GM19468 (cell line): ENCODE results near the gene ABHD12.
"Not testable (repeated sequence)": the region's sequence is repeated elsewhere in the genome, so short reads cannot be mapped to it uniquely, and the experiment has no call there.

Source experiments
- ATAC-seq: cut with Tn5 transposase; IDR thresholded peaks from one replicate; pipeline ENCODE4 v1.9.1; 2021; ENCODE audit warnings: mild to moderate bottlenecking, moderate library complexity, moderate number of reproducible peaks; ENCODE audit not compliant: unreplicated experiment; ENCODE audit errors: extremely low read depth

The ABHD12 gene

GRCh38 chr20:25271486-25272222 lies 119.0 kb downstream of the ABHD12 start:
- ATAC-seq, result no peak

DNA sequence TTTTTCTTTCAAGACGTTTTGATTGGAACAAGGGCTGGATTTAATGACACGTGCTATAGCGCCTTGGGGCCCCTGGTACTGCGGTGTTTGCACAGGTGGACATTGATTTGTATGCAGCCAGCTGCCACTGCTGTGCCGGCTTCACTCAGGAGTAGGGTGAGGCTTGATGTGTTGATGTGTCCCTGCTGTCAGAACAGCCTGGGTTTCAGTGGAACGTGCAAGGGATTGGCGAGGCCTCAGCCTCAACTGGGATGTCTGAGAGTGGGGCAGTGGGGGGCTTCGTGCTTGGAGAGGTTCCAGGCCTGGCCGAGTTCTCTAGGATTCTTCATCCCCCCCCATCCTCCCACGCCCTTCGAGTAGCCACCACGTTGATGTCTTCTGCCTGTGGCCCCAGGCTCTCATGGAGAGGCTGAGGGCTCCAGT lies 119.8 kb downstream of the ABHD12 start:
- ATAC-seq, result no peak

- no peak for ATAC-seq
Measured at GRCh38 chr20:25269833-25270170, 120.8 kb downstream of the ABHD12 start.

- no peak for ATAC-seq
Measured at GRCh38 chr20:25269057-25269832, 121.4 kb downstream of the ABHD12 start.

- not testable (repeated sequence) for ATAC-seq
Measured at GRCh38 chr20:25260770-25261437, 129.7 kb downstream of the ABHD12 start.

GRCh38 chr20:25259788-25260254 lies 130.8 kb downstream of the ABHD12 start:
- ATAC-seq, result no peak

DNA sequence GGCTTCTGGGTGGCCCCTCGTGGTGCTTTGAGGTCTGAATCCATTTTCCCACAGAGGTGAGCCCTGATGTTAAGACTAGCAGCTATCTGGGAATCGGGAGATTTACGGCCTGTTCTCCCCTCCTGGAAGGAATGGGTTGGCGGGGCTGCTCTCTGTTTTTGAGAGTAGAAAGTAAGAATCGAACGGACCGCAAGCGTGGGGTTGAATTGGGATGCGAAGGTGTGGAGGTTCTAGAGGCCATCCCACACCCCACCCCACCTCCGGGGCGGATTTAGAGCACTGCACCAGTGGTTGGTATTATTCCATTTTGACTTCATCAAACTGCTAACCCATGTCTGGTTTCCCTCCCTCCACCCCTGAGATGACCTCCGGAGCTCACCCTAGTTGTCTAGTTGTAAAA lies 131.3 kb downstream of the ABHD12 start:
- no peak for ATAC-seq

DNA sequence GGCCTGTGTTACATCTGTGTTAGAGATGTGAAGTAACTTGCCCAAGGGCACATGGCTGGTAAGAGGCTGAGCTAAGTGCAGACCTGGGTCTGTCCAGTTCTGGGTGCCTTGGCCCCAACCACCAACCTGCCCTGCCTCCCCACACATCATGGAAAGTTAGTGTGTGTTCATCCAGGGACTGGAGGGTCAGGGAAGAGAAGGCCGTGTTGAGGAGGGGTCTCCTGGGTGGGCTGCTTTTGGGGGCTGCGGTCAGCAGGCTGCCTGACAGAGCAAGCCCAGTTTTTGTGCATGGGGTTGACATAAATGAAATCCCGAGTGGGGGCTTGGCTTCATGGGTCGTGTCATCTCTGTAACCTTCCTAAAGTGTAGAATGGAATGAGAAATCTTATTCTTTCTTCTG lies 131.8 kb downstream of the ABHD12 start:
- ATAC-seq, result no peak

- no peak for ATAC-seq
Measured at GRCh38 chr20:25258476-25258805, 132.2 kb downstream of the ABHD12 start.

DNA sequence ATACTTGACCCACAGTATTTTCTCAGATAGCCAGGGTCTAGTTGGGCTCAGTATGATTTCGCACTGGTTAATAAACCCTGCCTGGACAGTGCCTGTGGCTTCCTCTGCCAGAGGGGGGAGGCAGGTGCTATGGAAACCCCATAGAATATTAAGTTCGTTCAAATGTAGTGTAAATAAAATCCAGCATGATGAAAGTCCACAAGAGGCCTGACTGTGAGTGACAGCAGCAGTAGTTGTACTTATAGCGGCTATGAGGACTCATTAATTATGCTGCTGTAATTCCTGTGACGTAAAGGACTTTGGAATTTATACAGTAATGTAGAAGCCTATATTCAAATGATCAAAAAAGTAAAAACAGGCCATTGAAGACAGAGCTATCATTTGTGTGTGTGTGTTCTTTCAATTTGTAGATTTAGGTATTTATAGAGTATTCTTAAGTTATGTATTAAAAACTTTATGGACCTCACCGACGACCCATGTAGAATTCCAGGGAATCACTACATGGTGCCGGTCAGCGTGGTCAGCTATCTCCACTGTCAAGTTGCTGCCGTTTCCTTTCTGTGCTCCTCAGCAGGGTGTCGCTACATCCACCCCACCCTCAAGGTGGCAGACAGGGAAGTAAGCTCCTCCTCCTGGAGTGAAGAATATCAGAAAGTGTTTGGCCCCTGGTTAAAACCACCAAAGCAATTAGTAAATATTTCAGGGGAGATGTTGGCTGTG lies 132.7 kb downstream of the ABHD12 start:
- no peak for ATAC-seq

DNA sequence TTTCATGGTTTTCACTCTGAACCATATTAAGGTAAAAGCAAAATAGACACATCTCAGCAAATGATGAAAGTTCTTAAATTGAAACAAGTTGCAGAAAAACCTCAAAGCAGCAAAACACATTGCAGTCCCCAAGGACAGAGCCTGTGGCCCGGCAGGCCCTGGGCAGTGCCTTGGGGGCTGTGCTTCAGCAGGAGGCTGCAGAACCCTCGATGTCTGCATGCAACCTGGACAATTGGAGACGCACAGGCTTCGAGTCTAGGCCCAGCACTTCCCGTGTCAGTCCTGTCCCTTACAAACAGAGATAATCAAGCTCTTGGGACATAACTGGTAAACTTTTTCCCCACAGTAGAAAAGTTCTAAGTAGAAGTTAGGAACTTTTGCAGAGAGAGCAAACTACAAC lies 133.5 kb downstream of the ABHD12 start:
- no peak for ATAC-seq

- no peak for ATAC-seq
Measured at GRCh38 chr20:25256226-25256859, 134.3 kb downstream of the ABHD12 start.

GRCh38 chr20:25254986-25255680 lies 135.5 kb downstream of the ABHD12 start:
- no peak for ATAC-seq

DNA sequence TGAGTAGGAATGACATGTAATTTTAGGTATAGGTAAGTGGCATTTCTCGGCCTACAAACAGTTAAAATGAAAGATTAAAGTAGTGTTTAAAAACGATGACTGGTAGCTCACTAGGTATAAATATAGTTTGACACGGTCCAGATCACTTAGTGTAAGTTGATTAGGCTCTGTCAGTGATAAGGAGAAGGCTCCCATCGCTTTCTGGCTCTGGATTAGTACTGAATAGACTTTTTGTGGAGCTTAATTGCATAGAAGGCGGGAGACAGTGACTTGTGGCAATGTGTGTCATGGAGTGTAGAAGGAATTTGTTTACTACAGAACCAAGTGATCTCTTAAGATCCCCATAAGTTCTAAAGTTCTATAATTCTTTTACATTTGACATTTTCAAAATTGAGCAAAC lies 136.1 kb downstream of the ABHD12 start:
- ATAC-seq, result no peak

GRCh38 chr20:25253606-25254275 lies 136.9 kb downstream of the ABHD12 start:
- no peak for ATAC-seq

DNA sequence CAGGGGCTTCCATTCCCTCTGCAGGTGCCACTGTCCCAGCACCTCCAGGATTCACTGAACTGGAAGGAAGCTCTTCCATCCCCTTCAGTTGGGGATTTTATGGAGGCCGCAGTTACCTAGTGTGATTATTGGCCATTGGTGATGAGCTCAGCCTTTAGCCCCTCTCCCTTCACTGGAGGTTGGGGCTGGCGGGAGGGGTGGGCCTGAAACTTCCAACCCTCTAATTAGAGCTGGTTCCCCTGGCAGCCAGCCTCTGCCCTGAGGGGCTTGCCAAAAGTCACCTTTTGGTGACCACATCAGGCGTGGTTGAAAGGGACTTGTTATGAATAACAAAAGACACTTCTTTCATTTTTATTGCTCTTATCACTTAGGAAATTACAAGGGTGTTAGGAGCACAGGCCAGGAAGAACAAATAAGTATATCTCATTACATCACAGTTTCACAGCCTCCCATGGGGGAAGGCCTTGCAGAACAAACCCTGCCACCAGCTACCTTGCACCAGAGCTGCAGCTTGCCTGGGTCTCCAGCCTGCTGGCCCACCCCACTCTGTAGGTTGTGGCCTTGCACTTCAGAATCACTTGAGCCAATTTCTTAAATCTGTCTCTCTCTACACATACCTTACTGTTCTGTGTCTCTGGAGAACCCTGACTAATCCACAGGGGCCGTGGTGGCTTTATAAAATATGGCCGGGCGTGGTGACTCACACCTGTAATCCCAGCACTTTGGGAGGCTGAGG lies 137.8 kb downstream of the ABHD12 start:
- ATAC-seq, result no peak

GRCh38 chr20:25252230-25252651 lies 138.4 kb downstream of the ABHD12 start:
- ATAC-seq, result no peak

- ATAC-seq, result no peak
Measured at GRCh38 chr20:25251558-25251957, 139.1 kb downstream of the ABHD12 start.
